Skeletal muscle cell (primary cell): ENCODE data around the gene GZMA.
"Not testable (repeated sequence)": the region's sequence is repeated elsewhere in the genome, so short reads cannot be mapped to it uniquely, and the experiment has no call there.

Experiments used
- DNase-seq: peaks from one replicate; pipeline ENCODE4 v3.0.0-alpha.2; 2010; ENCODE audit warnings: low read depth
- H3K4me3 ChIP-seq: 2 replicates; pipeline ENCODE4 v1.5.1; 2011; ENCODE audit warnings: low read depth, mild to moderate bottlenecking, control low read depth, low read length, moderate library complexity

The GZMA gene

DNA sequence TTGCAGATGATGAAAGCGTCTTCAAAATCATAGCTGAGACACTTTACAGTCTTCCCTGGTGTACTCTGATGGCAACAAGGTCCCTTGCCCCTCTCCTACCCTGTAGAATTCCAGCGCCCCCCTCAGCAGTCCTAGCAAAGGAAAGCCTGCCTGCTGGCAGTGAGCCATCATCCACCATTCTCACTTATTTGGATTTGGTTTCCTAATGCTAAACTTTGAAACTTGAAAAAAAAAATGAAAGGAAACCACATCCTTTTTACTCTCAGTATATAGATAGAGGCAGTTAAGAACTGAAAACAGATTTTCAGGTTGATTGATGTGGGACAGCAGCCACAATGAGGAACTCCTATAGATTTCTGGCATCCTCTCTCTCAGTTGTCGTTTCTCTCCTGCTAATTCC lies at the start of gene GZMA:
GZMA (plus strand) TSS at position 299 of the 400 bp plus-strand sequence; CDS start at position 336, 37 bp downstream.
- H3K4me3 ChIP-seq = no peak within 1 kb of the TSS
- DNase-seq = no peak

DNA sequence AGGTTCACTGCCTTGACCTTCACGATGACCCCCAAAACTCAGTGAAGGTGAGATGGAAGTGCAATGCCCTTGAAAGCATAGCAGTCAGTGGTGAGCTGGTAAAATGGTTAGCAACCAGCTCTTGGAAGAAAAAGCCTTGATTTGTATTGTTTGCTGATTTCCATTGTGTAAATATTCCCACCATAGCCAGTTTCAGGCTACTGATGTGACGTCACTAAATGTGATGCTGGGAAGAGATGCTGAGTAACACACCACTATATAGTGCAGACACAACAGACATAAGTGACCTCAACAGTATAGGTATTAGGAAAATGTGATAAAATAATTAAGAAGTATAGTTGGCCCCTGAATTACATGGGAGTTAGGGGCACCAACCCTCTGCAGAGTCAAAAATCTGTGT lies 47.3 kb upstream of the GZMA start:
- no peak for DNase-seq
- H3K4me3 ChIP-seq = no peak overlapping the region

- no peak for DNase-seq
- no peak overlapping the region for H3K4me3 ChIP-seq
These were observed 40.2 kb upstream of the GZMA start for GRCh38 chr5:55062039-55062779.

- no peak for DNase-seq
- no peak overlapping the region for H3K4me3 ChIP-seq
These were observed 39.1 kb upstream of the GZMA start for GRCh38 chr5:55063220-55063863.

GRCh38 chr5:55063899-55064298 lies 38.5 kb upstream of the GZMA start:
- no peak for DNase-seq
- H3K4me3 ChIP-seq = no peak overlapping the region

DNA sequence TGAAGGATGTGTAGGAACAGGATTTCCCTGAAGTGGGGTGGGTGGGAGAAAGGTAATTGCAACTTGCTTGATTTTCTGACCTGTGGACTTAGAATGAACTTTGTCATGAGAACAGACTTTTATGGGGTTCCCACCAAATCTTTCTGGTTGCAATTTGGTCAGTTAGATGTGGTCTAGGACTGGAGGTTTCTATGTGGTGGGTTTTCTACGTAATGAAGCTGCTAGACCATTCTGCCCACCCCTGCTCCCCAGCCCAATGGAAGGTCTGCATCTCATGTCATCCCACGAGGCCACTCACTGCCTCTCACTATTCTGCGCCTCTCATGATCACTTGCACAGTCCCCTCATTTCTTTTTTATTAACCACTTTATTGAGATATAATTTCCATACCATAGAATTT lies 37.9 kb upstream of the GZMA start:
- no peak overlapping the region for H3K4me3 ChIP-seq
- no peak for DNase-seq

- no peak overlapping the region for H3K4me3 ChIP-seq
- DNase-seq = no peak
These were observed 36.2 kb upstream of the GZMA start for GRCh38 chr5:55066277-55066676.

- H3K4me3 ChIP-seq = no peak overlapping the region
- no peak for DNase-seq
These were observed 31.5 kb upstream of the GZMA start for GRCh38 chr5:55070968-55071367.

- no peak for DNase-seq
- no peak overlapping the region for H3K4me3 ChIP-seq
These were observed 31.0 kb upstream of the GZMA start for GRCh38 chr5:55071413-55071812.

DNA sequence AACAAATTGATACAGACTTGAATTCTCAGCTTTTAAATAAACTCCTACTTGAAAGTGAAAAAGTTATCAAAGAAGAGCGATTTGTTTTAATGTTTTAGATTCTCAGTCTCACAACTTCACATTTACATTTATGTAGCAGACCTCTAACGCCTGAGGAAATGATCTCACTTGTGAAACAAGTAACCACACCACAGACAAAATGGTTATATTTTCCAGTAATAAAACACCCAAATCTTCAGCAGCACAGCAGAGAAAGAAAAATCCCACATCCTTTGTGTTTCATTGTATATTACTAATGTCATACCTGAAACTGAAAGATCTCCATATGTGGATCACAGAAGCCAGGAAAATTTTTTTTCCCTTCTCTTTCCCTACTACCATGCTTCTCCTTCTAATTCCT lies 29.8 kb upstream of the GZMA start:
- no peak overlapping the region for H3K4me3 ChIP-seq
- no peak for DNase-seq

DNA sequence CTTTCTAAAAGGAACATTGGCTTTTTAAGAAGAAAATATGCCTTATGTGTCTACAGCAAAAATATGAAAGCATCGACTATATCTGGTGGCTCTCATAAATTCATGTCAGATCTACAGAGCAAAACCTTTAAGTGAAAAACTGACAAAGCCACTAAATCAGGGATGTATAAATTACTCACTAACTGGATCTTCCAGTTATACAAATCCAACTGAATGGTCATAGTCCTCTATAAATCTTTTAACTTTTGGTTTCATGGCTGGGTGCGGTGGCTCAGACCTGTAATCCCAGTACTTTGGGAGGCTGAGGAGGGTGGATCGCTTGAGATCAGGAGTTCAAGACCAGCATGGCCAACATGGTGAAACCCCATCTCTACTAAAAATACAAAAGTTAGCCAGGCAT lies 29.2 kb upstream of the GZMA start:
- DNase-seq = no peak

GRCh38 chr5:55081541-55081940 lies 20.9 kb upstream of the GZMA start:
- no peak overlapping the region for H3K4me3 ChIP-seq
- no peak for DNase-seq

More for the DNA sequence above, 29.2 kb upstream of the GZMA start:
- H3K4me3 ChIP-seq = no peak overlapping the region

GRCh38 chr5:55089301-55089700 lies 13.1 kb upstream of the GZMA start:
- not testable (repeated sequence) for H3K4me3 ChIP-seq, DNase-seq

GRCh38 chr5:55091011-55091410 lies 11.4 kb upstream of the GZMA start:
- not testable (repeated sequence) for DNase-seq

GRCh38 chr5:55096182-55096581 lies 6.3 kb upstream of the GZMA start:
- H3K4me3 ChIP-seq = no peak overlapping the region
- DNase-seq = no peak

More at GRCh38 chr5:55091011-55091410, 11.4 kb upstream of the GZMA start:
- H3K4me3 ChIP-seq = not testable (repeated sequence)

GRCh38 chr5:55096861-55097260 lies 5.6 kb upstream of the GZMA start:
- no peak overlapping the region for H3K4me3 ChIP-seq
- DNase-seq = no peak

GRCh38 chr5:55101148-55101547 lies 1.3 kb upstream of the GZMA start:
- DNase-seq, H3K4me3 ChIP-seq: not testable (repeated sequence)

GRCh38 chr5:55101556-55102276 lies 730 bp upstream of the GZMA start:
- H3K4me3 ChIP-seq = no peak overlapping the region
- DNase-seq = no peak

DNA sequence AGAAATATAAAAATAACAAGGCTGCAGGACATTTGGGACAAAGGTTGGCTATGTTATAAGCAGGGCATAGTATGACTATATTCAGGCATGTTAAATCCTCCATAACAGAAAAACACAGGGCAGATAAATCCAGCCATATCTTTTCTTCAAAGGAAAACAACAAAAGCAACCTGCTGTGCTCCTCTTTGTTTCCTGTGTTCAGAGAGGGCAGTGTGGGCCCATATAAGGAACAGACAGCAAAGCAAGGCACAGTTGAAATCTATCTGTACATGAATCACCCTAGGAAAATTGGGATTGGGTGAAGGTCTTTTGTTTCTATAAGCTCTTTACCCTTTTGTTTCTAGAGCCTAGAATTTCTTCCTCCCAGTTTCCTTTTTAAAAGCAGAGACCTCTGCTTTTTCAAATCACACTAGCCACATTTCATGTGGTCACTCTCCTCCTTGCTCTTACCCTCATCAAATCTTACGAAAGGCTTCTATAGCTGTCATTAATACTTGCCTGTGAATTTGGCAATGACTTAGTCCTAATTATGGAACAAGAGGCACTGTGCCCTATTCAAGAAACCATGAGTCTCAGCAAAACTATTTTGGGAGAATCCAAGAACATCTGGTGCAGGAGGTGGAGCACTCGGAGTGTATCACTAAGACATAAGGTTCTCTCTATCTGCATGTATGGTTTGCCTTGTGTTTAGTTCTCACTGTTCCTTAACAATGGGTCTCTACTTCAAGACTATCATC lies 1.8 kb downstream of the GZMA start:
- no peak overlapping the region for H3K4me3 ChIP-seq

More for the DNA sequence above, 1.8 kb downstream of the GZMA start:
- no peak for DNase-seq
